Psoas muscle (tissue), 8 donors: ENCODE data around the gene CCDC6. TPM values are rescaled to one million over a fixed set of nuclear protein-coding genes. Genes with fewer than 3 reads are reported as not detected.

Source experiments
- ATAC-seq, 4 donors: fragments of 200-7000 bp; cut with Tn5 transposase; one replicate each; pipeline ENCODE4 v1.9.1; 2020; ENCODE audit warnings: moderate library complexity in 3 of 4, mild to moderate bottlenecking in 2 of 4
- DNase-seq, 2 donors: peaks; one replicate each; pipeline ENCODE4 v3.0.0-alpha.2; 2020
- H3K27ac ChIP-seq: fragments of 200-600 bp; one replicate; pipeline ENCODE4 v1.8.0; 2022
- H3K27me3 ChIP-seq, 3 donors: fragments of 200-600 bp in 1 of 3; one replicate each; pipeline versions ENCODE4 v1.6.1 to v1.8.0; 2013 to 2022; ENCODE audit warnings: low read length in 2 of 3, mild to moderate bottlenecking in 2 of 3, moderate library complexity in 1 of 3; ENCODE audit not compliant: insufficient read depth in 3 of 3
- H3K36me3 ChIP-seq, 2 donors: fragments of 200-600 bp in 1 of 2; one replicate each; pipeline versions ENCODE4 v1.6.1 to v1.8.0; 2013 to 2022; ENCODE audit warnings: low read depth in 1 of 2, mild to moderate bottlenecking in 1 of 2, moderate library complexity in 1 of 2; ENCODE audit not compliant: insufficient read depth in 1 of 2
- H3K4me1 ChIP-seq: fragments of 200-600 bp; one replicate; pipeline ENCODE4 v1.8.0; 2022
- H3K4me3 ChIP-seq: fragments of 200-600 bp; one replicate; pipeline ENCODE4 v1.8.0; 2022; ENCODE audit warnings: mild to moderate bottlenecking
- H3K9me3 ChIP-seq: fragments of 200-600 bp; one replicate; pipeline ENCODE4 v1.8.0; 2022
- WGBS, 3 donors: extraction: QIAGEN DNeasy Blood & Tissue Kit; methylation state at CpG; one replicate each; pipeline versions ENCODE4 v1.1.6 to v1.1.7; 2013; 5-methylcytosine and 5-hydroxymethylcytosine counted together
- intact Hi-C, 2 donors: fragments of 100-400 bp; cut with DNase I; formaldehyde crosslinking; loops; one replicate each; pipeline versions ENCODE4 v1.11.0 to v1.14.2; 2022
- polyA plus RNA-seq, 3 donors: library from polyadenylated mRNA; stranded (reverse); fragments of 200-250 nt; gene quantifications; one replicate each; pipeline ENCODE4 v1.2.3, GENCODE V29; 2013
- total RNA-seq, 4 donors: library from RNA; stranded (reverse); fragmentation: NEBNext Ultra II Directional in 2 of 4; extraction: Animal tissue kit (Norgen Biotek cat#: 25700) in 2 of 4; gene quantifications; one replicate each; pipeline versions ENCODE4 v1.2.1 to v1.2.4, GENCODE V29; 2021 to 2023
- TF ChIP-seq, protein P1 (sequence below): fragments of 200-600 bp; IDR thresholded peaks from one replicate; pipeline ENCODE4 v1.8.0; 2022; ENCODE audit warnings: antibody characterized with exemption
- donor health status: healthy with polysubstance abuse.
- donor health status: DM: no; HTN: no; CAD: no; lungs with moderate emphysema.
- donor health status: Bipolar disorder and iron deficiency.
- donor health status: healthy.
- donor health status: DM: yes; HTN: yes; CAD: no.
- donor health status: DM: no; HTN: no; CAD: no.
- donor health status: DM: no; HTN: no; CAD: no.
- donor health status: DM: yes; HTN: yes; CAD: no.

CCDC6 gene
- total and polyA plus RNA-seq, 7 donors = 9.2 to 40.1 (median 16.2) TPM

DNA sequence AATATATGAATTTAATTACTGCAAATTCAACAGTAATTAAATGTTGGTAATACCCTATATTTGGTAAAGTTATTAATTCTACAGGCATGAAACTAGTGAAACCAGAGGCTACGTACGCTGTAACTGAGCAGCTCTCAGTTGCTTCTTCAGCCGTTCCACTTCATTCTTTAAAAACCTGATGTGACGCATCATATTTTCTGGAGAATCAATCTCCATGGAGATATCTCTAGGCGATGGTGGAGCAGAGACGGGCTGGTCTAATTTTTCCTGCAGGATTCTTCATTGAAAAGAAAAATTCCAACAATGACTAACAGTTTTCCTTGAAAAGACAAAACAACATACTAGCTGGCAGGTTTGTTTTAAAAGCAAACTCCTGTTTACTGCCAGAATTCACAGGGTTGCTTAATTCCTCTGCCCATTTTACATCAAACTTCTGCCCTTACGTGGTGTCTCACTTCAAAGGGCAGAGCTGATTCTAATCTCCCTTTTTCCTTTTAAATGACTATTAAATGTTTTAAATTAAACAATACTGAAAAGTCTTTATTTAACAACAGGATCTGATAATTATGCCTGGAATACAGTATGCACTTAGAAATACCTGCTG is 93.7 kb downstream of the CCDC6 start:
- TF ChIP-seq, protein P1, sequence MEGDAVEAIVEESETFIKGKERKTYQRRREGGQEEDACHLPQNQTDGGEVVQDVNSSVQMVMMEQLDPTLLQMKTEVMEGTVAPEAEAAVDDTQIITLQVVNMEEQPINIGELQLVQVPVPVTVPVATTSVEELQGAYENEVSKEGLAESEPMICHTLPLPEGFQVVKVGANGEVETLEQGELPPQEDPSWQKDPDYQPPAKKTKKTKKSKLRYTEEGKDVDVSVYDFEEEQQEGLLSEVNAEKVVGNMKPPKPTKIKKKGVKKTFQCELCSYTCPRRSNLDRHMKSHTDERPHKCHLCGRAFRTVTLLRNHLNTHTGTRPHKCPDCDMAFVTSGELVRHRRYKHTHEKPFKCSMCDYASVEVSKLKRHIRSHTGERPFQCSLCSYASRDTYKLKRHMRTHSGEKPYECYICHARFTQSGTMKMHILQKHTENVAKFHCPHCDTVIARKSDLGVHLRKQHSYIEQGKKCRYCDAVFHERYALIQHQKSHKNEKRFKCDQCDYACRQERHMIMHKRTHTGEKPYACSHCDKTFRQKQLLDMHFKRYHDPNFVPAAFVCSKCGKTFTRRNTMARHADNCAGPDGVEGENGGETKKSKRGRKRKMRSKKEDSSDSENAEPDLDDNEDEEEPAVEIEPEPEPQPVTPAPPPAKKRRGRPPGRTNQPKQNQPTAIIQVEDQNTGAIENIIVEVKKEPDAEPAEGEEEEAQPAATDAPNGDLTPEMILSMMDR = no peak
- DNase-seq (no peak), ATAC-seq (no peak)
- Histone ChIP-seq H3K36me3 (peaks cover 3 to 41% of the 10 kb centered on the region in 2 donors), H3K27ac (no peak overlapping the region), H3K4me3 (no peak overlapping the region), H3K27me3 (no peaks in the 10 kb centered on the region), H3K9me3 (no peaks in the 10 kb centered on the region), H3K4me1 (peaks cover 17% of the 10 kb centered on the region)
- intact Hi-C loops = loop anchor here in 1 of 2 donors (10.0 kb wide), 1 partner anchor 568 kb away; no protein-coding TSS in a partner anchor
- WGBS, 3 donors = 65 to 86% (median 81%) methylated on average over 7 of the region's 7 CpGs

DNA sequence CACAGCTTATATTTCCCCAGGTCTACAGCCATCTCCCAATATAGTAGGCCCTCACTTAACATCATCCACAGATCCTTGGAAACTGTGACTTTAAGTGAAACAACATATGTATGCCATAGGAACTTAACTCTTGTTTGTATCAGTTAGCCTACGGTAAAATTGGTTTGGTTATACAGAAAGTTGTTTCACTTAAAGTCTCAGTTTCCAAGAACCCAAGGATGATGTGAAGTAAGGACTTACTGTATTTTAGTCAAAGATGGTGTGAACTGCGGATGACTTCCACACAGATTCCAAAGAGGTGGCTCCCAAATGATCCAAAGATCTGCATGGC is 96.7 kb downstream of the CCDC6 start:
- H3K36me3 ChIP-seq = peaks cover 9 to 69% of the 10 kb centered on the region in 2 donors
- H3K4me3 ChIP-seq = no peak overlapping the region
- no peak overlapping the region for H3K27ac ChIP-seq
- peaks cover 25% of the 10 kb centered on the region for H3K4me1 ChIP-seq
- intact Hi-C loops = loop anchor here (2.0 to 10.0 kb wide), 5 partner anchors 55 to 181 kb away; partner anchors contain the start of gene MRLN (in 2 of the 2)
- no peaks in the 10 kb centered on the region for H3K9me3 ChIP-seq
- DNase-seq (no peak), ATAC-seq (no peak)
- WGBS, 3 donors = 72 to 96% (median 87%) methylated on average over 2 of the region's 2 CpGs
- H3K27me3 ChIP-seq = no peaks in the 10 kb centered on the region
- TF ChIP-seq, protein P1 = no peak

DNA sequence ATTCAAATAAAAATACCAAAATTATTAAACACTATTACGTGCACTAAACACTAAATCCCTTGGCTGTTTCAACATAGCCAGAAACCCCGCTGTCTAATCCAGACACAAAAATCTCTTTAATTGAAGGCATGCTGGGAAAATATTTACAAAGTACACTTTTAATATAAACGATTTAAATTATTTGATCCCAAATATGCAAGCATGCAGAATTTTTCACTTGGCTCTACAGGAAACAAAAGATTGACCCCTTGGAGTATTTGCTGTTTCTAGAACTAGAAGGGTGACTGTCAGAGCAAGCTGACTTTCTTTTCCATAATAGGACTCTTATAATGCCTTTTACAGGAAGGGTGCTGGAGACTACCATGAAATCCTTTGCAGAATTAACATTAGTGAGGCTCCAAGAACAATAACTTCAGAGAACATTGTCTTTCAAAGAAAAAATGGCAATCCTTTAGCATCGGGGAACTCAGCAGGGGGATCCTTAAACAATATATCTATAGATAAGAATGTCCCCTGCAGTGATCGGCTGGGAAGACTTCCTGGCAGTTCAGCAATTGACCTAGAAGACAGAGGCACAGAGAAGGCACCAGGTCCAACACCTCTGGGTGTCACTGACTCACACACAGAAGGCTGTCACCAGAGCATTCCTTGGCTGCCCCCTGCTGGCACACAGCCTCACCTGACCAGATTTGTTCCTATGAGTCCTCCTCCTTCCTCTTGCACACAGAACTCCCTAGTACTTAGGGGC is 97.3 kb downstream of the CCDC6 start:
- peaks cover 14 to 74% of the 10 kb centered on the region in 2 donors for H3K36me3 ChIP-seq
- 63 to 66% (median 64%) methylated on average over 5 of the region's 5 CpGs for WGBS, 3 donors

DNA sequence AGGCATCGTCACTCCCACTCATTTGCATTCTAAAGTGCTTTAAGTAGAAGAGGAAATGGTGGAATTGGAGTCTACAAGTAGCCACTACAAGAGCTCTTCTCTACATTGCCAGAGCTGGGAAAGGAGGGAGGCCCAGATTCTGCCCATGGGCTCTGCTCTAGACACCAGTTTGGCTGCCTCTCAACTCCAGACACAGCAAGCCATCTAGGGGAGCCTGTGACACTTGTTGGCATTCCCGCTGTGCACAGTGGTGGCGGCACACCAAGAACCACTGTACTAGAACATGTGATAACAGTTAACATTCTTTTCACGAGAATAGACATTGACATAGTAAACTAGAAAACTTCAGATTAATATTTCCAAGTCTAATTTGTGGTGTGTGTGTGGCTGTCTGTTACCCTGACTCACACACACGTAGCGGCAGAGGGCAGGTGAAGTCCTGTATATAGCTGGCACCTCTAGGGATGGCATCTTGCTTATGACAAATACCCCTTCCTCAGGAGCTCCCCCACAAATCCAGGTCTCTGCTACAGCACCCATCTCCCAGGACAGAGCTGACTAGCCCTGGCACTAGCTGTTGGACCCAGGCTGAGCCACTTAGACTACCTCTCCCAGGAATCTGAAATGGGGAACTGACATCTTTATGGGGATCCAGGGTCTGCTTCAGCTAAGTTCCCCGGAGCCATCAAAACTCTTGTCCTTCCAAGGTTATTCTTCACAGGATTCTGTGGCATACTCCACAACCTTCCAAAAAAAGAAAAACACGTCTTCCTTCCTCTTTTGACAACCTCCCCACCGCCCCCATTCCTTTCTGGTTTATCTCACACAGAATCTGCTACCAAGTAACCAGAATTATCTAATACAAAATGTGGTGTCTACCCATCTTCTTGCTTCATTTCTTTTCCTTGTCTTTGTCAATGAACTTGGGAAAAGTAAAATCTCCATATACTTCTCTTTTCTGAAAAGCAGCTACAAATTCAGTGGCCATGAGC is 98.4 kb downstream of the CCDC6 start:
- no peaks in the 10 kb centered on the region for H3K9me3 ChIP-seq
- H3K27me3 ChIP-seq = no peaks in the 10 kb centered on the region
- DNase-seq = peak; percentile 44 to 92
- TF ChIP-seq, protein P1 = no peak
- no peak overlapping the region for H3K4me3 ChIP-seq
- ATAC-seq = peak; percentile 77 to 88 (median 84)
- H3K27ac ChIP-seq = peak overlapping the region; percentile 59
- peaks cover 16 to 79% of the 10 kb centered on the region in 2 donors for H3K36me3 ChIP-seq
- WGBS, 3 donors = 56 to 78% (median 62%) methylated on average over 9 of the region's 9 CpGs
- intact Hi-C loops = loop anchor here (2.0 to 10.0 kb wide), 5 partner anchors 53 to 179 kb away; partner anchors contain the start of gene MRLN (in 2 of the 2)
- H3K4me1 ChIP-seq = peaks cover 26% of the 10 kb centered on the region

More for the DNA sequence above, 97.3 kb downstream of the CCDC6 start:
- H3K27ac ChIP-seq = peak overlapping the region; percentile 59
- no peak overlapping the region for H3K4me3 ChIP-seq
- DNase-seq (peak; percentile 78 to 92), ATAC-seq (peak; percentile 87 to 92 (median 89))
- H3K9me3 ChIP-seq = no peaks in the 10 kb centered on the region
- H3K4me1 ChIP-seq = peaks cover 26% of the 10 kb centered on the region
- intact Hi-C loops = loop anchor here (2.0 to 10.0 kb wide), 5 partner anchors 54 to 180 kb away; partner anchors contain the start of gene MRLN (in 2 of the 2)
- TF ChIP-seq, protein P1 = peak; percentile 80
- no peaks in the 10 kb centered on the region for H3K27me3 ChIP-seq
